GM18951 (cell line): ENCODE measurements around the gene CAPN8.

ENCODE experiments used
- POLR2A ChIP-seq: IDR thresholded peaks from 4 replicates; pipeline ENCODE4 v1.6.1; 2011; ENCODE audit warnings: mild to moderate bottlenecking; ENCODE audit not compliant: insufficient read length, insufficient read depth; ENCODE audit errors: extremely low read depth
- in situ Hi-C: fragments of 300-500 bp; cut with MboI; formaldehyde crosslinking; loops from one replicate; pipeline ENCODE4 v1.12.0; 2022; ENCODE audit warnings: low sequenced_read_pairs, mixed read lengths, inconsistent platforms; ENCODE audit not compliant: unreplicated experiment

Gene CAPN8

GRCh38 chr1:223513309-223513708 is 152.2 kb downstream of the CAPN8 start:
- in situ Hi-C loops: no loop called here
- no peak for TF ChIP-seq POLR2A

GRCh38 chr1:223512057-223512456 is 153.4 kb downstream of the CAPN8 start:
- in situ Hi-C loops: no loop called here
- no peak for TF ChIP-seq POLR2A

GRCh38 chr1:223508796-223509195 is 156.7 kb downstream of the CAPN8 start:
- TF ChIP-seq POLR2A: no peak

GRCh38 chr1:223504741-223505140 is 160.8 kb downstream of the CAPN8 start:
- in situ Hi-C loops: no loop called here
- no peak for TF ChIP-seq POLR2A

More at GRCh38 chr1:223508796-223509195, 156.7 kb downstream of the CAPN8 start:
- in situ Hi-C loops: no loop called here

- in situ Hi-C loops: no loop called here
- TF ChIP-seq POLR2A: no peak
Observed at GRCh38 chr1:223503348-223503747, 162.2 kb downstream of the CAPN8 start.

- in situ Hi-C loops: no loop called here
- TF ChIP-seq POLR2A: no peak
Observed at GRCh38 chr1:223500560-223501425, 164.7 kb downstream of the CAPN8 start.

- in situ Hi-C loops: no loop called here
- no peak for TF ChIP-seq POLR2A
Observed at GRCh38 chr1:223496883-223497282, 168.6 kb downstream of the CAPN8 start.

GRCh38 chr1:223494926-223495645 is 170.4 kb downstream of the CAPN8 start:
- no peak for TF ChIP-seq POLR2A
- in situ Hi-C loops: no loop called here

GRCh38 chr1:223492044-223492443 is 173.5 kb downstream of the CAPN8 start:
- no peak for TF ChIP-seq POLR2A
- in situ Hi-C loops: no loop called here
